Astrocyte (in vitro differentiated cells and primary cell): Measurements from ENCODE around the gene TAF4.

ENCODE experiments used
- EZH2 ChIP-seq: IDR thresholded peaks from 2 replicates; pipeline ENCODE4 v1.6.1; 2012; ENCODE audit warnings: mild to moderate bottlenecking, low read length, inconsistent platforms; ENCODE audit not compliant: insufficient read depth
- TF ChIP-seq, protein P1 (sequence below): IDR thresholded peaks from 2 replicates; pipeline ENCODE4 v1.5.1; 2011; ENCODE audit warnings: low read depth, mild to moderate bottlenecking, inconsistent platforms, low read length, moderate library complexity; ENCODE audit not compliant: insufficient read depth

DNA sequence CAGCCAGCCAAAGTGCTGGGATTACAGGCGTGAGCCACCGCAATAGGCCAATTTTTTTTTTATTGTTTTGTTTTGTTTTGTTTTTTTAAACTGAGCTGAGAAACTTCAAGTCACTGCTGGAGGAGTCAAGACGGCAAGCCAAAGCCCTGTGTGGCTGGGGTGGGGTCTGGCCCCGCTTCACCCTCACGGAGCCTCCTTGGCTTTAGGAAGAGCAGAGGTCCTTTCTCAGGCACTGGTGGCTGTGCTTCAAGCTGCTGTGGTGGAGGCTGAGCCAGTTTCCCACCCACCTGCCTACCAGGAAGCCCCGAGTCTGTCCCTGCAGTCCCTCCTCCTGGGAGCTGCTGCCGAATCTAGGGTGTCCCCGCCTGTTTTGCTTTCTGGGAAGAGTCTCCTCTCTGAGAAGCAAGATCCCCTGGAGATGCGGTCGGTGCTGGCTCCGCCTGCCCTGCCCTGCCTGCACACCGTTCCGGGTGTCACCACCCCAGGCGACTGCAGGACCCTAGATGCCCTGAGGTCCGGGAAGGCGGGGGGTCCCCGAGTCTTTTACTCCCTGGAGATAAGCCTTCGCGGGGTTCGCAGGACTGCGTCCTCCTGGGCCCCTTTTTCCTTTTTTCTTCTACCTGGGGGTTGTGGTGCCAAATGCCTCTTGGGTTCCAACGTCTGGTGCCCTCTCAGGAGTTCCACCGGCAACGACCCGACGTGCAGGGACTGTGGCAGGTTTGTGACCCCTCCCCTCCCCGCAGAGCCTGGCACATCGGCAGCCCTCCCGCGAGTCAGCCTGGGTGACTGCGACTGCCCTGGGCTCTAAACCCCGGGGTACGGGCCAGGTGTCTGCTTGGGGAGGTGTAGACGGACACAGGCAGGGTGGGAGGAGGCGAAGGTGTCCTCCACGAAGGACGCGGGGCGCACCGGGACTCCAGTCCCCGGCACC, 100.7 kb downstream of the TAF4 start:
- TF ChIP-seq, protein P1, sequence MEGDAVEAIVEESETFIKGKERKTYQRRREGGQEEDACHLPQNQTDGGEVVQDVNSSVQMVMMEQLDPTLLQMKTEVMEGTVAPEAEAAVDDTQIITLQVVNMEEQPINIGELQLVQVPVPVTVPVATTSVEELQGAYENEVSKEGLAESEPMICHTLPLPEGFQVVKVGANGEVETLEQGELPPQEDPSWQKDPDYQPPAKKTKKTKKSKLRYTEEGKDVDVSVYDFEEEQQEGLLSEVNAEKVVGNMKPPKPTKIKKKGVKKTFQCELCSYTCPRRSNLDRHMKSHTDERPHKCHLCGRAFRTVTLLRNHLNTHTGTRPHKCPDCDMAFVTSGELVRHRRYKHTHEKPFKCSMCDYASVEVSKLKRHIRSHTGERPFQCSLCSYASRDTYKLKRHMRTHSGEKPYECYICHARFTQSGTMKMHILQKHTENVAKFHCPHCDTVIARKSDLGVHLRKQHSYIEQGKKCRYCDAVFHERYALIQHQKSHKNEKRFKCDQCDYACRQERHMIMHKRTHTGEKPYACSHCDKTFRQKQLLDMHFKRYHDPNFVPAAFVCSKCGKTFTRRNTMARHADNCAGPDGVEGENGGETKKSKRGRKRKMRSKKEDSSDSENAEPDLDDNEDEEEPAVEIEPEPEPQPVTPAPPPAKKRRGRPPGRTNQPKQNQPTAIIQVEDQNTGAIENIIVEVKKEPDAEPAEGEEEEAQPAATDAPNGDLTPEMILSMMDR, result no peak
- TF ChIP-seq EZH2, result peak; percentile 93
